Measurements from ENCODE around the gene IPO9. TPM values are rescaled to one million over a fixed set of nuclear protein-coding genes. Genes with fewer than 3 reads are reported as not detected.
"Not testable (repeated sequence)": the region's sequence is repeated elsewhere in the genome, so short reads cannot be mapped to it uniquely, and the experiment has no call there.

The IPO9 gene
- total and polyA plus RNA-seq, 2 of the 4 experiments (the other 2 are of a cell fraction), result 14.0 to 23.4 TPM

DNA sequence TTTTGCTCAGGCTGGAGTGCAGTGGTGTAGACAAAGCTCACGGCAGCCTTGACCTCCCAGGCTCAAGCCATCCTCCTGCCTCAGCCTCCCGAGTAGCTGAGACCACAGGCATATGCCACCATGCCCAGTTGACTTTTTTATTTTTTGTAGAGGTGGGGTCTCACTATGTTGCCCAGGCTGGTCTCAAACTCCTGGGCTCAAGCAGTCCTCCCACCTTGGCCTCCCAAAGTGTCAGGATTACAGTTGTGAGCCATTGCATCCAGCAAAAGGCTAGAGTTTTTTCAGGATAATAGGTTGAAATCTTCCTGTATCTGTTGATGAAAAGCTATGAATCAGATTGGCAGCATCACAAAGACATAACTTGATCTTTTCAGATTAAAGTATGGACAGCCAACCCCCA, 27.8 kb downstream of the IPO9 start:
- H3K14ac ChIP-seq (replicated peaks; ENCODE audit: low read depth, low read length); BruUV-seq (replicated peaks); H4K5ac ChIP-seq (ENCODE audit: low read depth, low read length); DNase-seq; H4K91ac ChIP-seq (ENCODE audit: insufficient read depth, low read depth, low read length); H3K9me3 ChIP-seq (ENCODE audit: control insufficient read depth, insufficient read depth, low read length); H3K9ac ChIP-seq (ENCODE audit: low read depth, low read length); H3K18ac ChIP-seq (ENCODE audit: low read depth, low read length); H3K27me3 ChIP-seq (ENCODE audit: control insufficient read depth, insufficient read depth, low read length); H3K4ac ChIP-seq (ENCODE audit: low read depth, low read length); H3K4me2 ChIP-seq (ENCODE audit: low read depth, low read length); intact Hi-C loops (cut with micrococcal nuclease); H3K56ac ChIP-seq (ENCODE audit: extremely low read depth, insufficient read depth, low read length); H3K4me3 ChIP-seq (ENCODE audit: insufficient read depth, low read depth, low read length); CTCF ChIA-PET; H3K27ac ChIP-seq (ENCODE audit: insufficient read depth, low read length); dilution Hi-C loops (cut with HindIII; ENCODE audit: low sequenced_read_pairs, unreplicated experiment); H2AFZ ChIP-seq (replicated peaks; ENCODE audit: low read length, poor library complexity); H4K8ac ChIP-seq (ENCODE audit: low read depth in 2 of 2, low read length in 2 of 2); H4K20me1 ChIP-seq (ENCODE audit: insufficient read depth, low read length); H3K4me1 ChIP-seq (ENCODE audit: control insufficient read depth, insufficient read depth, low read length); H3K23ac ChIP-seq (ENCODE audit: low read depth, low read length); H2BK5ac ChIP-seq (ENCODE audit: low read depth, low read length, poor library complexity, severe bottlenecking); H2AK9ac ChIP-seq (replicated peaks; ENCODE audit: low read depth, low read length, poor library complexity); H2AK5ac ChIP-seq (ENCODE audit: low read depth, low read length); H2BK120ac ChIP-seq (ENCODE audit: low read depth, low read length); in situ Hi-C loops (cut with MboI; ENCODE audit: low sequenced_read_pairs); H2BK15ac ChIP-seq (ENCODE audit: low read depth, low read length); POLR2A ChIA-PET (ENCODE audit: unreplicated experiment); H2BK20ac ChIP-seq (ENCODE audit: low read depth, low read length); ATAC-seq (ENCODE audit: low read depth); H3K9me1 ChIP-seq (ENCODE audit: insufficient read depth, low read length): not testable (repeated sequence)
- WGBS, 2 experiments (ENCODE audit: extremely low coverage in 2 of 2, insufficient read length in 1 of 2), result no CpG with 5 or more reads among the region's 2 CpGs
- Histone ChIP-seq H3K36me3 (ENCODE audit: control insufficient read depth, insufficient read depth, low read length) (peaks cover 52% of the 10 kb centered on the region), H3K79me1 (ENCODE audit: low read depth in 1 of 2, low read length in 2 of 2) (peaks cover 18 to 25% of the 10 kb centered on the region in 2 experiments)
